Endodermal cell (in vitro differentiated cells): ENCODE data around the gene GOLGA6A. TPM values are rescaled to one million over a fixed set of nuclear protein-coding genes. Genes with fewer than 3 reads are reported as not detected.

Experiments used
- DNase-seq: peaks from one replicate; pipeline ENCODE4 v3.0.0-alpha.2; 2017
- H3K27ac ChIP-seq: 2 replicates; pipeline ENCODE4 v1.5.1; 2013; ENCODE audit warnings: mild to moderate bottlenecking, low read depth, low read length, moderate library complexity
- H3K27me3 ChIP-seq: 2 replicates; pipeline ENCODE4 v1.6.1; 2013; ENCODE audit warnings: mild to moderate bottlenecking, low read length, moderate library complexity; ENCODE audit not compliant: insufficient read depth, control insufficient read depth, poor library complexity, severe bottlenecking
- H3K36me3 ChIP-seq: 2 replicates; pipeline ENCODE4 v1.7.0; 2013; ENCODE audit warnings: mild to moderate bottlenecking, low read length, moderate library complexity; ENCODE audit not compliant: control insufficient read depth, insufficient read depth
- H3K4me1 ChIP-seq: one replicate; pipeline ENCODE4 v1.7.0; 2013; ENCODE audit warnings: low read length; ENCODE audit not compliant: control insufficient read depth, insufficient read depth
- H3K4me3 ChIP-seq: 2 replicates; pipeline ENCODE4 v1.5.1; 2013; ENCODE audit warnings: mild to moderate bottlenecking, low read length, moderate library complexity
- H3K9ac ChIP-seq: 2 replicates; pipeline ENCODE4 v1.6.1; 2013; ENCODE audit warnings: mild to moderate bottlenecking, low read length, moderate library complexity; ENCODE audit not compliant: poor library complexity, severe bottlenecking; ENCODE audit errors: extremely low read depth
- H3K9me3 ChIP-seq: 2 replicates; pipeline ENCODE4 v1.6.1; 2013; ENCODE audit warnings: mild to moderate bottlenecking, low read length, moderate library complexity; ENCODE audit not compliant: control insufficient read depth
- H3K27ac Mint-ChIP-seq: 2 replicates; pipeline ENCODE4 v1.8.0; 2020; ENCODE audit warnings: mixed read lengths
- H3K27me3 Mint-ChIP-seq: 2 replicates; pipeline ENCODE4 v1.8.0; 2021; ENCODE audit warnings: mild to moderate bottlenecking, mixed read lengths; ENCODE audit not compliant: insufficient read depth
- H3K36me3 Mint-ChIP-seq: 2 replicates; pipeline ENCODE4 v1.8.0; 2020; ENCODE audit warnings: low read depth, mixed read lengths
- H3K4me1 Mint-ChIP-seq: 2 replicates; pipeline ENCODE4 v1.8.0; 2020; ENCODE audit warnings: mixed read lengths
- H3K4me3 Mint-ChIP-seq: 2 replicates; pipeline ENCODE4 v1.8.0; 2020; ENCODE audit warnings: mild to moderate bottlenecking, moderate library complexity, mixed read lengths
- H3K9me3 Mint-ChIP-seq: 2 replicates; pipeline ENCODE4 v1.8.0; 2020; ENCODE audit warnings: mild to moderate bottlenecking, mixed read lengths
- WGBS, 2 experiments: methylation state at CpG; one replicate each; pipeline versions ENCODE4 v1.1.5 to v1.1.7; 2013; ENCODE audit warnings: missing lambda C conversion rate in 2 of 2, mixed read lengths in 1 of 2; ENCODE audit not compliant: insufficient coverage in 1 of 2, insufficient read length in 1 of 2; 5-methylcytosine and 5-hydroxymethylcytosine counted together
- total RNA-seq, 2 donors: library from RNA; stranded (reverse); fragmentation: NEBNext Ultra II Directional in 1 of 2; extraction: Animal tissue kit (Norgen Biotek cat#: 25700) in 1 of 2; gene quantifications; 2 replicates in 1 of 2; 3 replicates in 1 of 2; pipeline ENCODE4 v1.2.1, GENCODE V29; 2021
- TF ChIP-seq, protein P1 (sequence below): fragments of 200-600 bp; sonication (generic); conservative IDR thresholded peaks from 2 replicates; pipeline ENCODE4 v1.5.0; 2021; ENCODE audit warnings: antibody characterized with exemption, mild to moderate bottlenecking

Gene GOLGA6A
- total RNA-seq, 2 donors from 2014 or later: 0.75 to 0.86 TPM

DNA sequence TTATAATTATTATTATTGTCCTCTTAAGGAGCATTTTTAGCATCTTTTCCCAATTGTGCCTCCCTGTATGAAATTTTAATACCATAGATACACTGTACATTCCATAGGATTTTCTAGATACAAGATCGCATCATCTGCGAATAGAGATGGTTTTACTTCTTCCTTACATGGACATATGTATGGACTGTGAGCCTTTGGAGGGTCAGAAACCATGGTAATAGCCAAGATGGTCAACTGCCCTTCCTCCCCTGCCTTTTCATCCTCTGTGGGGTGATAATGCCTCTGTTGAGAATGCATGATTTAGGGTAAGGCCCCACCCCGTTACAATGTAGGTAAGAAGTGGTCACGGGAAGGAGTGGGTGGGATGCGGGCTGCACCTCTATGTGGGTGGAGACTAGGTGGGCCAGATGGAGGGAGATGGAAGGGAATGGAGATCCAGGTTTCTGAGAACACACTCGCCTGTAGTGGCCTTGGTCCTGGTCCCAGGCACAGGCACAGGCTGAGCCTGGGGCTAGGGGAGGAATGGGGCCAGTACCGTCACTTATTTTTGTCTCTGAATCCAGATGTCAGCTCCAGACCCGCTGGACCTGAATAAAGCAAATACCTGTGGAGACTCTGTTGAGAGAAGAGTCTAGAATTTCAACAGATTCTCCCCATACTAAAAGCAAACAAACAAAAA, 31.7 kb downstream of the GOLGA6A start:
- H3K9ac ChIP-seq: no peak overlapping the region
- TF ChIP-seq, protein P1, sequence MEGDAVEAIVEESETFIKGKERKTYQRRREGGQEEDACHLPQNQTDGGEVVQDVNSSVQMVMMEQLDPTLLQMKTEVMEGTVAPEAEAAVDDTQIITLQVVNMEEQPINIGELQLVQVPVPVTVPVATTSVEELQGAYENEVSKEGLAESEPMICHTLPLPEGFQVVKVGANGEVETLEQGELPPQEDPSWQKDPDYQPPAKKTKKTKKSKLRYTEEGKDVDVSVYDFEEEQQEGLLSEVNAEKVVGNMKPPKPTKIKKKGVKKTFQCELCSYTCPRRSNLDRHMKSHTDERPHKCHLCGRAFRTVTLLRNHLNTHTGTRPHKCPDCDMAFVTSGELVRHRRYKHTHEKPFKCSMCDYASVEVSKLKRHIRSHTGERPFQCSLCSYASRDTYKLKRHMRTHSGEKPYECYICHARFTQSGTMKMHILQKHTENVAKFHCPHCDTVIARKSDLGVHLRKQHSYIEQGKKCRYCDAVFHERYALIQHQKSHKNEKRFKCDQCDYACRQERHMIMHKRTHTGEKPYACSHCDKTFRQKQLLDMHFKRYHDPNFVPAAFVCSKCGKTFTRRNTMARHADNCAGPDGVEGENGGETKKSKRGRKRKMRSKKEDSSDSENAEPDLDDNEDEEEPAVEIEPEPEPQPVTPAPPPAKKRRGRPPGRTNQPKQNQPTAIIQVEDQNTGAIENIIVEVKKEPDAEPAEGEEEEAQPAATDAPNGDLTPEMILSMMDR: no peak
- no peaks in the 10 kb centered on the region for H3K4me1 ChIP-seq
- H3K27me3 ChIP-seq: no peaks in the 10 kb centered on the region
- peaks cover 5% of the 10 kb centered on the region for H3K4me1 Mint-ChIP-seq
- H3K36me3 ChIP-seq: no peaks in the 10 kb centered on the region
- no peak overlapping the region for H3K27ac ChIP-seq
- 89 to 100% methylated on average over 1 to 8 of the region's 8 CpGs for WGBS, 2 experiments
- no peak overlapping the region for H3K4me3 ChIP-seq
- H3K9me3 Mint-ChIP-seq: peaks cover 3% of the 10 kb centered on the region
- no peak for DNase-seq
- H3K9me3 ChIP-seq: no peaks in the 10 kb centered on the region
- H3K4me3 Mint-ChIP-seq: no peak overlapping the region
- H3K27me3 Mint-ChIP-seq: peaks cover 14% of the 10 kb centered on the region
- no peak overlapping the region for H3K27ac Mint-ChIP-seq
- no peaks in the 10 kb centered on the region for H3K36me3 Mint-ChIP-seq

DNA sequence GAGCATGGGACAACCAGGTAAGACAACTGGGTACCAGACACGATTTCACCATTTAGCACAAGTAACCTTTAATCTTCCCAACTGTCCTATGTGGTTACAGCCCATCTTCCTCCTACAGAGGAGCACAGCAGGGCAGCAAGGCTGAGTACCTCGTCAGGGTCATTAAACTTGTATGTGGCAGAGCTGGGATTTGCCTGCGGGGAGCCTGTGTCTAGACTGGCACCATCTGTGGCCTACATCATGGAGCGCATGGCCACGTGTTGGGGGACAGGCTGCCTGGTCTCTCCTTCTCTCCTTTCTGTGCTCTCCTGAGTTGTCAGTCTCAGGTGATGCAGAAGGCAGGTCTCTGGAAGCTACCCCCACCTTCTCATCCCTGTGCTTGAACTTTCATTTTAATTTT, 32.2 kb downstream of the GOLGA6A start:
- H3K9me3 Mint-ChIP-seq: peaks cover 3% of the 10 kb centered on the region
- no peak for DNase-seq
- no peak overlapping the region for H3K27ac Mint-ChIP-seq
- H3K9me3 ChIP-seq: no peaks in the 10 kb centered on the region
- no peak overlapping the region for H3K9ac ChIP-seq
- WGBS, 2 experiments: 78 to 85% methylated on average over 4 to 5 of the region's 5 CpGs
- TF ChIP-seq, protein P1: no peak
- peaks cover 12% of the 10 kb centered on the region for H3K27me3 Mint-ChIP-seq
- H3K36me3 ChIP-seq: no peaks in the 10 kb centered on the region
- no peaks in the 10 kb centered on the region for H3K36me3 Mint-ChIP-seq
- H3K4me1 Mint-ChIP-seq: peaks cover 5% of the 10 kb centered on the region
- no peak overlapping the region for H3K4me3 Mint-ChIP-seq
- no peaks in the 10 kb centered on the region for H3K4me1 ChIP-seq
- H3K27ac ChIP-seq: peak overlapping the region; percentile 44
- H3K27me3 ChIP-seq: no peaks in the 10 kb centered on the region
- no peak overlapping the region for H3K4me3 ChIP-seq

DNA sequence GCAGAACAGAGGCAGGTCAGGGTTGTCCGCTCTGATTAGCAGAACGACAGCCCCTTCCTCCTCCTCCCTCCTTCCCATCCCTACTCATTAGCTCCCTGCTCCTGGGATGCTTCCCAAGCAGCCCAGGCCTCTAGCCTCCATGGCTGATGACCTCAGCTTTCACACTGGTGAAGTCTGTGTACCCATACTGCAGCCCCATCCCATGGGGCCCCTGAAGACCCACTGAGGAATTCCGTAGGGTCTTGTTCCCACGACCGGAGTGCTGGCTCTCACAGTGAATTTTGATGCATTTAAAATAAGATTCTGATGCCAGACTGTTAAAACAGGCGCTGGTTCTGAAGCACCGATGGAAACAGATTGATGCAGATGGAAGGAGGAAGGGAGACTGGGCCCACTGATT, 36.1 kb downstream of the GOLGA6A start:
- no peaks in the 10 kb centered on the region for H3K27me3 ChIP-seq
- no peak overlapping the region for H3K27ac ChIP-seq
- peaks cover 3% of the 10 kb centered on the region for H3K4me1 Mint-ChIP-seq
- H3K36me3 ChIP-seq: no peaks in the 10 kb centered on the region
- no peaks in the 10 kb centered on the region for H3K36me3 Mint-ChIP-seq
- H3K9me3 Mint-ChIP-seq: no peaks in the 10 kb centered on the region
- DNase-seq: no peak
- no peak overlapping the region for H3K27ac Mint-ChIP-seq
- 87 to 96% methylated on average over 5 to 7 of the region's 7 CpGs for WGBS, 2 experiments
- TF ChIP-seq, protein P1: no peak
- H3K9me3 ChIP-seq: no peaks in the 10 kb centered on the region
- no peaks in the 10 kb centered on the region for H3K4me1 ChIP-seq
- H3K4me3 ChIP-seq: no peak overlapping the region
- H3K9ac ChIP-seq: no peak overlapping the region
- peaks cover 3% of the 10 kb centered on the region for H3K27me3 Mint-ChIP-seq
- H3K4me3 Mint-ChIP-seq: no peak overlapping the region
